Lower leg skin (tissue), 3 donors: ENCODE measurements around the gene ADCYAP1R1.

Experiments used
- POLR2A ChIP-seq, 2 donors: fragments of 450-650 bp; IDR thresholded peaks; one replicate each; pipeline ENCODE4 v1.6.1; 2016 to 2017; ENCODE audit warnings: antibody characterized with exemption in 2 of 2, mild to moderate bottlenecking in 1 of 2, moderate library complexity in 1 of 2
- TF ChIP-seq, protein P1 (sequence below), 3 donors: fragments of 450-650 bp; IDR thresholded peaks; one replicate each; pipeline ENCODE4 v1.5.1; 2016; ENCODE audit warnings: antibody characterized with exemption in 3 of 3, mild to moderate bottlenecking in 3 of 3, moderate library complexity in 2 of 3

DNA sequence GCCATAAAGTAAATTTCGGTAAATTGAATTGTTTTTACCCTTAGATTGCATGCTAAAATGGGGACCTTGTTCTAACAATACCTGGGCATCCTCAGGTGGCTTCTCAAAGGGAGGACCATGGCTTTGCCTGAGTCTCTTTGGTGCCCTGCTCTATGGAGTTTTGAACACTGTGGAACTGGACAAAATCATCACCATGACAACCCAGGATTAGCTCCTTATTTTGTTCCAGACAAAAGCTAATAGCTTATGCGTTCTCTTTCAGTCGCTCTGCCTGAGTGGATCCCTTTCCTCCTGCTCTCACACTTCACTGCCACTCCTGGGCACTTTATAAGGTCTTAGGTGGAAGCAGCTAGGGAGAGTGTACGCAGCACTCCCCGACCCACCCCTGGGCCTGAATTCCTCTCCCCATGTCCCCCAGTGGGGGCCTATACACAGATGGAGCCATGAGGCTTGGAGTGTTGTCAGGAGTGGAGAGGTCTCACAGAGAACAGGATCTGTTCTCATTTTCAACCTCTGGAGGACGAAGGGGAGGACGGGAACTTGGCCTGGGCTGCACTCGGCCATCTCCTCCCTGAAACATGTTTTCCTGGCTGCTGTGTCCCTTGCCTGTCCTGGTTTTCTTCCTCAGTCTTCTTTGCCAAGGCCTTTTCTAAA, 19.0 kb downstream of the ADCYAP1R1 start:
- TF ChIP-seq, protein P1, sequence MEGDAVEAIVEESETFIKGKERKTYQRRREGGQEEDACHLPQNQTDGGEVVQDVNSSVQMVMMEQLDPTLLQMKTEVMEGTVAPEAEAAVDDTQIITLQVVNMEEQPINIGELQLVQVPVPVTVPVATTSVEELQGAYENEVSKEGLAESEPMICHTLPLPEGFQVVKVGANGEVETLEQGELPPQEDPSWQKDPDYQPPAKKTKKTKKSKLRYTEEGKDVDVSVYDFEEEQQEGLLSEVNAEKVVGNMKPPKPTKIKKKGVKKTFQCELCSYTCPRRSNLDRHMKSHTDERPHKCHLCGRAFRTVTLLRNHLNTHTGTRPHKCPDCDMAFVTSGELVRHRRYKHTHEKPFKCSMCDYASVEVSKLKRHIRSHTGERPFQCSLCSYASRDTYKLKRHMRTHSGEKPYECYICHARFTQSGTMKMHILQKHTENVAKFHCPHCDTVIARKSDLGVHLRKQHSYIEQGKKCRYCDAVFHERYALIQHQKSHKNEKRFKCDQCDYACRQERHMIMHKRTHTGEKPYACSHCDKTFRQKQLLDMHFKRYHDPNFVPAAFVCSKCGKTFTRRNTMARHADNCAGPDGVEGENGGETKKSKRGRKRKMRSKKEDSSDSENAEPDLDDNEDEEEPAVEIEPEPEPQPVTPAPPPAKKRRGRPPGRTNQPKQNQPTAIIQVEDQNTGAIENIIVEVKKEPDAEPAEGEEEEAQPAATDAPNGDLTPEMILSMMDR (IDR thresholded peaks at IDR 0.05), result no peak
- TF ChIP-seq POLR2A (IDR thresholded peaks at IDR 0.05), result no peak
